HEK293T (cell line): ENCODE results near the gene TAF3.

ENCODE experiments used
- ARNT ChIP-seq: fragments of 450-650 bp; IDR thresholded peaks from 2 replicates; pipeline ENCODE4 v1.6.1; 2017; ENCODE audit warnings: mild to moderate bottlenecking
- FOXA1 ChIP-seq: fragments of 450-650 bp; IDR thresholded peaks from 2 replicates; pipeline ENCODE4 v1.6.1; 2016; ENCODE audit warnings: mild to moderate bottlenecking
- FOXK2 ChIP-seq: fragments of 450-650 bp; IDR thresholded peaks from 2 replicates; pipeline ENCODE4 v1.6.1; 2016; ENCODE audit warnings: mild to moderate bottlenecking
- SP1 ChIP-seq: fragments of 450-650 bp; IDR thresholded peaks from 2 replicates; pipeline ENCODE4 v1.6.1; 2017
- TF ChIP-seq, protein P1 (sequence below): fragments of 450-650 bp; IDR thresholded peaks from 2 replicates; pipeline ENCODE4 v1.6.1; 2016

DNA sequence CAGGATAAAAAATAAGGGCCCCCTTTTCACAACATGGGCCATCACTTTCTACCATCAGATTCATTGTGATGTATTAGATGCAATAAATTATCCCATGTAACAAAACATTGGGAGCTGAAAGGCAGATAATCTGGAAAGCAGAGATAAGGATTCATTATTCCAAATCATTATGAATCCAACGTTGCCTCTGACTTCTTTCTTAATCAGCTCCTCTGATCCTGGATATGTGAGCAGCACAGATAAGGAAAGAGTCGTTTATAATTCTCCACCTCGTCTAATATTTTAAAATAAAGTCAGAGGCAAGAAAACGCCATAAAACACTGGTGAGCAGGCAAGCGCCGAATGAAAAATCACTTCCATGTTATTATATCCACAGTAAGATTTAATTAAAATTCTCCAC is 222.3 kb downstream of the TAF3 start:
- TF ChIP-seq ARNT (no peak), SP1 (no peak), FOXA1 (no peak), FOXK2 (no peak)
- TF ChIP-seq, protein P1, sequence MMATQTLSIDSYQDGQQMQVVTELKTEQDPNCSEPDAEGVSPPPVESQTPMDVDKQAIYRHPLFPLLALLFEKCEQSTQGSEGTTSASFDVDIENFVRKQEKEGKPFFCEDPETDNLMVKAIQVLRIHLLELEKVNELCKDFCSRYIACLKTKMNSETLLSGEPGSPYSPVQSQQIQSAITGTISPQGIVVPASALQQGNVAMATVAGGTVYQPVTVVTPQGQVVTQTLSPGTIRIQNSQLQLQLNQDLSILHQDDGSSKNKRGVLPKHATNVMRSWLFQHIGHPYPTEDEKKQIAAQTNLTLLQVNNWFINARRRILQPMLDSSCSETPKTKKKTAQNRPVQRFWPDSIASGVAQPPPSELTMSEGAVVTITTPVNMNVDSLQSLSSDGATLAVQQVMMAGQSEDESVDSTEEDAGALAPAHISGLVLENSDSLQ: no peak
